Small intestine (tissue), 7 donors: ENCODE measurements around the gene HHIPL1. TPM values are rescaled to one million over a fixed set of nuclear protein-coding genes. Genes with fewer than 3 reads are reported as not detected.

Experiments
- DNase-seq, 2 donors: peaks; one replicate each; pipeline versions ENCODE4 v3.0.0 to v3.0.0-alpha.2; 2013
- FAIRE-seq: peaks from 2 replicates; lab custom pipeline; 2012; peaks lifted over from hg19 to GRCh38; lab: Jason Lieb, UNC
- H3K27ac ChIP-seq, 3 donors: one replicate each; pipeline ENCODE4 v1.5.1; 2013; ENCODE audit warnings: low read length in 2 of 3, mild to moderate bottlenecking in 2 of 3, control low read depth in 1 of 3, inconsistent platforms in 1 of 3, low read depth in 1 of 3, moderate library complexity in 1 of 3
- H3K27me3 ChIP-seq, 3 donors: one replicate each; pipeline ENCODE4 v1.6.1; 2013; ENCODE audit warnings: low read length in 3 of 3, inconsistent platforms in 1 of 3; ENCODE audit not compliant: control insufficient read depth in 3 of 3, insufficient read depth in 3 of 3
- H3K36me3 ChIP-seq, 3 donors: one replicate each; pipeline ENCODE4 v1.6.1; 2013; ENCODE audit warnings: low read length in 3 of 3, inconsistent platforms in 1 of 3, low read depth in 1 of 3, mild to moderate bottlenecking in 1 of 3, moderate library complexity in 1 of 3; ENCODE audit not compliant: control insufficient read depth in 3 of 3, insufficient read depth in 2 of 3
- H3K4me1 ChIP-seq, 3 donors: one replicate each; pipeline ENCODE4 v1.6.1; 2013; ENCODE audit warnings: low read length in 2 of 3, inconsistent platforms in 1 of 3, low read depth in 1 of 3, mild to moderate bottlenecking in 1 of 3, moderate library complexity in 1 of 3; ENCODE audit not compliant: control insufficient read depth in 3 of 3, insufficient read depth in 2 of 3
- H3K4me3 ChIP-seq, 3 donors: one replicate each; pipeline ENCODE4 v1.5.1; 2013; ENCODE audit warnings: low read length in 3 of 3, control low read depth in 1 of 3, inconsistent platforms in 1 of 3, low read depth in 1 of 3, mild to moderate bottlenecking in 1 of 3, moderate library complexity in 1 of 3
- H3K9me3 ChIP-seq, 2 donors: one replicate each; pipeline ENCODE4 v1.6.1; 2013; ENCODE audit warnings: low read depth in 1 of 2, low read length in 1 of 2; ENCODE audit not compliant: control insufficient read depth in 2 of 2, insufficient read depth in 1 of 2
- WGBS, 3 donors: extraction: QIAGEN DNeasy Blood & Tissue Kit; methylation state at CpG; one replicate each; pipeline ENCODE4 v1.1.7; 2013; 5-methylcytosine and 5-hydroxymethylcytosine counted together
- polyA plus RNA-seq, 4 donors: library from polyadenylated mRNA; stranded (reverse) in 3 of 4; unstranded in 1 of 4; fragments of 200-250 nt in 3 of 4; fragments of 120-200 nt in 1 of 4; gene quantifications; one replicate each; pipeline versions ENCODE4 v1.2.1 to v1.2.3, GENCODE V29; 2013
- donor health status: healthy with polysubstance abuse.
- donor health status: control.
- donor health status: control.
- donor health status: Bipolar disorder and iron deficiency.
- donor health status: healthy.

Gene HHIPL1
- polyA plus RNA-seq, 4 donors: under 0.01 to 0.69 (median 0.59) TPM; not detected in 1

DNA sequence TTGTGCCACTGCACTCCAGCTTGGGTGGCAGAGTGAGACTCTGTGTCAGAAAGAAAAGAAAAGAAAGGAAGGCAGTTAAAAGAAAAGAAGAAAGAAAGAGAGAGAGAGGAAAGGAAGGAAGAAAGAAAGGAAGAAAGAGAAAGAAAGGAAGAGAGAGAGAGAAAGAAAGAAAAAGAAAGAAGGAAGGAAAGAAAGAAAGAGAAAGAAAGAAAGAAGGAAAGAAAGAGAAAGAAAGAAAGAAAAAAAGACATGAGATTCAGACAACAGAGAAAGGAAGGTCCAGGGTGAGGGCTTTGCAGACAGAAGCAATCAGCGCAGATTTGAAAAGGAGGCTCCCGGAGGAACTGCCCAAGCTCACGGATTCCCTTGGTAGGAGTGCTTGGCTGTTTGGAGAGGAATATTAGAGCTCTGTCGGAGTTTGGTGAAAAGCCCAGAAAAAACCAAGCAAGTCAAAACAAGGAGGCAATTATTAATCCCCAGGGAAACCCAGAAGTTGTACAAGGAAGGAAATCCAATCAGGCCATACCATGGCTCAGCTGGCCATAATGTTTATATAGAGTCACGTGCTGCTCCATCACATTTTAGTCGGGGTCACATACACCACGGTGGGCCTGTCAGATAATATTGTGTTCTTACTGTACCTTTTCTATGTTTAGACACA is 29.3 kb upstream of the HHIPL1 start:
- DNase-seq (no peak), FAIRE-seq (no peak)
- Histone ChIP-seq H3K27me3 (no peaks in the 10 kb centered on the region), H3K4me3 (no peak overlapping the region), H3K27ac (no peak overlapping the region), H3K36me3 (no peaks in the 10 kb centered on the region), H3K9me3 (no peaks in the 10 kb centered on the region), H3K4me1 (peaks cover 0 to 18% (median 3%) of the 10 kb centered on the region in 3 donors)
- WGBS, 3 donors: 46 to 65% (median 60%) methylated on average over 7 of the region's 7 CpGs

DNA sequence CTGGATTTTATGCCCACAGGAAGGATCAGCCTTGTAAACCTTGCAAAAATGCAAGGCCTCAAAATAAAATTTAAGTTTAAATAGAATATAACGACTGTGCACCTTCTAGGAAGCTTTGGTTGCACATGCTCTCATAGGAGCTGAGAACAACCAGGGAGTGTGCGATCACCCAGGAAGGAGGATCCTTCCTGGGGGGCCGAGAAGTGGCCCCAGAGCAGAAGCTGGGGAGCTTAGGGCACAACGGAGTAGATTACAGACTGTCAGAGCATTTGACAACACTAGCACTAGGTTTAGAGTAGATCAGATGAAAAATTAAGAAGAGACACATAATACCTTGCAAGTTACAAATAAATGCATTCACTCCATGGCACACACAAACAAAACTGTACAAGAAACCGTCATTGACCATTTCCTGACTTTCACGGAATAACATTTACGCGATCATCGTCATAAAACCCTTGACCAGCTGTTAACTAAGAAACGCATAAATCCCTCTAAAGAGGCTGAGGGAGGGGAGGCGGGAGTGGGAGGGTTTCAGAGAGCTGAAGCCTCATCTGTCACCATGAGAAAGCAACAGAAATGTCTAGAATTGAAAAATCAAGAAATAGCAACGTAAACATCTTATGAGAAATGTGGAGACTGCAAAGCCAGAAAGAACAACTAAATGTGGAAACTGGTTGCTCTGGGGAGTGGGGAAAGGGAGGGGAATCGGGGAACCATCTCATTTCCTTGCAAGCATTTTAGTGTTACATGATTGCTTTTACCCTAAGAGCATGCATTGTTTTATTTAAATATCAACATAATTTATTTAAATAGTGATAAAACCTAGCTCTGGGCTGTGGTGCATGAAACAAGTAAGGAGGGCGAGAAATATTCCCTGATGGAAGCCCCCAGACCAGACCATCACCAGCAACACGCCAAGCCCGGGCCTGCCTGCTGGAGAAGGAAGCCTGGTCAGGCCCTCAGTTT is 27.8 kb upstream of the HHIPL1 start:
- Histone ChIP-seq H3K27me3 (no peaks in the 10 kb centered on the region), H3K4me1 (peaks cover 0 to 9% (median 3%) of the 10 kb centered on the region in 3 donors), H3K9me3 (no peaks in the 10 kb centered on the region), H3K27ac (peak overlapping the region in 1 of 3 donors; percentile 13), H3K36me3 (no peaks in the 10 kb centered on the region), H3K4me3 (no peak overlapping the region)
- FAIRE-seq: no peak
- DNase-seq: no peak
- 61 to 80% (median 70%) methylated on average over 16 of the region's 16 CpGs for WGBS, 3 donors

DNA sequence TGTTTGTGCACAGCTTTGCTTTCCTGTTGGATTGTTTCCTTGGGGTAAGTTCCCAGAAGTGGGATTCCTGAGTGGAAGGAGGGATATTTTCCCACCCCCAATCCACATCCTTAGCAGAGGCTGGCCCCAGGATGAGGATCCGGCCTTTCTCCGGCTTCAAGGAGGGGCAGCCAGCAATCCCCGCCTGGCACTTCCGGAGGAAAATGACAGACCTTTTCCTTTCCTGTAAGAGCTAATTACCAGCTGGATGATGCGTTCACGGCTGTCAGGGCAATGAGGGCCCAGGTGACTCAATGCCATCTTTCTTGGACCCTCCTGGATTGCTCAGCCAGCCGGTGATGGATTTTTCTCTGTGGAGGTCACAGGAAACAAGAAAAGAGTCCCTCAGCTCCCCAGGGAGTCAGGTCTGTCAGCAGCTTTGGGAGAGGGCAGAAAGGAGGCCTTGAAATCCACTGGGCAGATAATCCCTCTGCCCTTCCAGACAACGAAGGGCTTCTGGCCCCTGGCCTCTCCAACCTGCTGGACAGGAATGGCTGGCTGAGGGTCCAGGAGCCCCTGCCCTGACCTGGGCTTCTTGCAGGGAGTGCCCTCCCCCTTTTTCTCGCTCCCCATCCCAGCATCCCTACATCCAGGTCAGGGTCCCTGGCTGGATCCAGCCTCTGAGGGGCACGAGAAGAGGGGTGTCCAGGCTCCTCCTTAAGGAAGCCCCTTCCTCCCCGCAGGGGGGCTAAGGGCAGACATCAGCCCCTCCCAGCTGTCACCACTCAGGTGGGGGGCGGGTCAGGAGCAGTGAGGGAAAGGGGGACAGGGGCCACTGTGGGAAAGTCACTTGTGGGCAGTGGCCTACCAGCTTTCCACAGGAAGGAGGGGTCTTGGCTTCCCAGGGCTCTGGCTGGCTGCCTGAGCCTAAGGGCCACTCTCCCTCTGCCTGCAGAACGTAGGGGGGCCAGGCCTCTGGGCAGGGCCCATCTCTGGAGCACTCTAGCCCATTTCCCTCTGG is 24.8 kb upstream of the HHIPL1 start:
- H3K27ac ChIP-seq: peak overlapping the region in 1 of 3 donors; percentile 29
- H3K36me3 ChIP-seq: no peaks in the 10 kb centered on the region
- FAIRE-seq (no peak), DNase-seq (peak in 1 of 2 donors; percentile 29)
- WGBS, 3 donors: 55 to 69% (median 68%) methylated on average over 13 of the region's 13 CpGs
- H3K27me3 ChIP-seq: peaks cover 0 to 3% (median 0%) of the 10 kb centered on the region in 3 donors
- no peaks in the 10 kb centered on the region for H3K4me1 ChIP-seq
- no peak overlapping the region for H3K4me3 ChIP-seq
- H3K9me3 ChIP-seq: no peaks in the 10 kb centered on the region

DNA sequence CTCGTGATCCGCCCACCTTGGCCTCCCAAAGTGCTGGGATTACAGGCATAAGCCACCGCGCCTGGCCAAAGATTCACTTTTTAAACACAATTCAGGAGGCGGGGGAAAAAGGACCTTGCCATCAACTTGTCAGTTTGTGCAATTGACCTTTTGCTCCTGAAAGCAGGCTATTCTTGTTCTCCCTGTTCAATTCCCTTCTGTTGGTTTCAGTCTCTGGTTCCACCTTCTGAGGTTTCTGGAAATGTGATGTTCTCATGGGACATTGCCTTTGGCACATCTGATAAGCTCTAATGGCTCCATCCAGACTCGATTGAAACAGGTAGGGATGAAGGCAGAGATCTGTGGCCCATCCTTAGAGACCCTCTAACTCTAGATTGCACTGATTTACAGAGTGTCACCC is 23.0 kb upstream of the HHIPL1 start:
- H3K36me3 ChIP-seq: no peaks in the 10 kb centered on the region
- FAIRE-seq: no peak
- no peak overlapping the region for H3K27ac ChIP-seq
- no peak overlapping the region for H3K4me3 ChIP-seq
- peak; percentile 29 to 42 for DNase-seq
- no peaks in the 10 kb centered on the region for H3K9me3 ChIP-seq
- WGBS, 3 donors: 31 to 53% (median 41%) methylated on average over 6 of the region's 6 CpGs
- H3K4me1 ChIP-seq: no peaks in the 10 kb centered on the region
- peaks cover 0 to 3% (median 0%) of the 10 kb centered on the region in 3 donors for H3K27me3 ChIP-seq

DNA sequence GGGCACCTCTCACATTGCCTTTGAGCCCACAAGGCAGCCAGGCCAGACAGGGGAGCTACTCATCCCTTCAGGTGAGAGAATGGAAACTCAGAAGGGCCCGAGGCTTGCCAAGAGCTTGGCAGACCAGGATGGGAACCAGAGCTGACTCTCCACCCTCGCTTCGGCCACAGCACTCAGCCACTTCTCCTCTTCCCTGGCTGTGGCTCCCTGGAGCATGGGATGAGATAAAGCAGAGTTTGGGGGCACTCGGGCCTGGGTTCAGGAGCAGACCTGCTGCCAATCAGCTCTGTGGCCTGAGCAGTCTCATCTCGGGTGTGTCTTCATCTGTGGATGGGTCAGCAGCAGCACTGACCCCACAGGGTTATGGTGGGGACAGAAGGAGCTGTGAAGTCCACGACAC is 20.9 kb upstream of the HHIPL1 start:
- Histone ChIP-seq H3K27ac (no peak overlapping the region), H3K4me3 (no peak overlapping the region), H3K27me3 (peaks cover 0 to 3% (median 0%) of the 10 kb centered on the region in 3 donors), H3K36me3 (no peaks in the 10 kb centered on the region), H3K4me1 (no peaks in the 10 kb centered on the region), H3K9me3 (no peaks in the 10 kb centered on the region)
- no peak for DNase-seq
- FAIRE-seq: no peak
- WGBS, 3 donors: 71 to 79% (median 77%) methylated on average over 6 of the region's 6 CpGs

DNA sequence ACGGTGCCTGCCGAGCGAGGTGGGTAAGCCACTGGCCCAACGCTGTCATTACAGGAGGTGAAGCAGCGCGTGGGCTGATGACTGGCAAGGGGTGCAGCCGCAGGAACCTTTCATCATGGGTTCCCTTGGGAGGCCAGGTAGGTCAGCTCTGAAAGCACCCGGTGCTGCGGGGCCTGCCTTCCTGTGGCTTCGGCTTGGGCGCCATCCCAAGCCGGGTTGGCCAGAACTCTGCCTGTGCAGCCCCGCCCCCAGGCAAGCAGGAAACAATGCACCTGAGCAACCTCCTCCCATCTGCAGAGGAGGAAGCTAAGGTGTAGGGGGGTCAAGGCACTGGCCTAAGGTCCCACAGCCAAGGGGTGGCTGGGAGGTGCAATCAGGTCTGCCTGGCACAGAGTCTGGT is 20.0 kb upstream of the HHIPL1 start:
- Histone ChIP-seq H3K27me3 (peaks cover 0 to 3% (median 0%) of the 10 kb centered on the region in 3 donors), H3K4me1 (no peaks in the 10 kb centered on the region), H3K36me3 (no peaks in the 10 kb centered on the region), H3K27ac (no peak overlapping the region), H3K4me3 (no peak overlapping the region), H3K9me3 (no peaks in the 10 kb centered on the region)
- DNase-seq: peak in 1 of 2 donors; percentile 18
- 53 to 78% (median 69%) methylated on average over 13 of the region's 13 CpGs for WGBS, 3 donors
- no peak for FAIRE-seq

DNA sequence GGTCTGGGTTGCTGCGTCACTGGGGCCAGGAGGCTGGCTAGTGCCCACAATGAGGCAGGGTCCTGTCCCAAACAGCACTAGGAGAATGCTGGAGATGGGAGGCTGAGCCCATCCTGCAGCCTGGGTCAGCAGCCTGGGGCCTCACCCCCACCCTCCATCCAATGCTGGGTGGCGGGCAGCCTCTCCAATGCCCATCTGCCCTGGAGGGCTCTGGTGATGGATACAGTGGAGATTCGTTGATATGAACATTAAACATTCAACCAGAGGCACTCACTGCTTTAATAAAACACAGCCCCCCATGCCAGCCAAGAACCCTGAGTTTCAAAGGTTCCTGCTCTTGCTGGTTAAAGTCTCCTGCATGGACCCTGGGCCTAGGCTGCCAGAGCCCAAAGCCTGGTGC is 19.5 kb upstream of the HHIPL1 start:
- Histone ChIP-seq H3K27ac (no peak overlapping the region), H3K9me3 (no peaks in the 10 kb centered on the region)
- 72 to 79% (median 77%) methylated on average over 3 of the region's 3 CpGs for WGBS, 3 donors

More for the DNA sequence above, 19.5 kb upstream of the HHIPL1 start:
- DNase-seq: no peak
- no peaks in the 10 kb centered on the region for H3K36me3 ChIP-seq
- no peaks in the 10 kb centered on the region for H3K4me1 ChIP-seq
- H3K4me3 ChIP-seq: no peak overlapping the region
- H3K27me3 ChIP-seq: peaks cover 0 to 3% (median 0%) of the 10 kb centered on the region in 3 donors
- FAIRE-seq: no peak
